ENCODE measurements around the gene COL4A5.

Gene COL4A5

DNA sequence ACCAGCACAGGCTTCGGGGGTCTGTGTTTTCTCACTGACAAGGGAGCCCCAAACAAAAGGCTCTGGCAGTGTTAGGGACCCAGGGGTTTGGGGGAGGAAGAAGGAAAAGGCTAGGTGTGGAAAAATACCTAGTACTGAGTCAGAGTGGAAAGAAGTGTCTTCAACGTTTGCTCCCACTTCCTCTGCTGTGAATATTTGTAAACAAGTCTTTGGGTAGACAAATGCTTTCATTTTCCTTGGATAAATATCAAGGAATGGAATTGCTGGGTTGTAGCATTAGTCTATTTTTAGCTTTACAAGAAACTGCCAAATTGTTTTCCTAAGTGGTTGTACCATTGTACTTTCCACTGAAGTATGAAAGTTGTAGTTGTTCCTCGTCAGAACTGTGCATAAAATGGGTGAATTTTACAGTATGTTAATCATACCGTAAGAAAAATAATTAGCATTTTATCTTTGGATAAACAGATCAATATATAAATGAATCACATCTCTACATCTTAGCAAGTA, 17.4 kb downstream of the COL4A5 start:
- no peaks in the 10 kb centered on the region for H3K36me3 ChIP-seq (ENCODE audit: low read length)
- TF ChIP-seq EZH2phosphoT487 (conservative IDR thresholded peaks at IDR 0.05; ENCODE audit: low read length): no peak
- TF ChIP-seq, protein P1, sequence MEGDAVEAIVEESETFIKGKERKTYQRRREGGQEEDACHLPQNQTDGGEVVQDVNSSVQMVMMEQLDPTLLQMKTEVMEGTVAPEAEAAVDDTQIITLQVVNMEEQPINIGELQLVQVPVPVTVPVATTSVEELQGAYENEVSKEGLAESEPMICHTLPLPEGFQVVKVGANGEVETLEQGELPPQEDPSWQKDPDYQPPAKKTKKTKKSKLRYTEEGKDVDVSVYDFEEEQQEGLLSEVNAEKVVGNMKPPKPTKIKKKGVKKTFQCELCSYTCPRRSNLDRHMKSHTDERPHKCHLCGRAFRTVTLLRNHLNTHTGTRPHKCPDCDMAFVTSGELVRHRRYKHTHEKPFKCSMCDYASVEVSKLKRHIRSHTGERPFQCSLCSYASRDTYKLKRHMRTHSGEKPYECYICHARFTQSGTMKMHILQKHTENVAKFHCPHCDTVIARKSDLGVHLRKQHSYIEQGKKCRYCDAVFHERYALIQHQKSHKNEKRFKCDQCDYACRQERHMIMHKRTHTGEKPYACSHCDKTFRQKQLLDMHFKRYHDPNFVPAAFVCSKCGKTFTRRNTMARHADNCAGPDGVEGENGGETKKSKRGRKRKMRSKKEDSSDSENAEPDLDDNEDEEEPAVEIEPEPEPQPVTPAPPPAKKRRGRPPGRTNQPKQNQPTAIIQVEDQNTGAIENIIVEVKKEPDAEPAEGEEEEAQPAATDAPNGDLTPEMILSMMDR (IDR thresholded peaks at IDR 0.05; ENCODE audit: insufficient read depth, low read length, poor library complexity, severe bottlenecking): no peak
- no peaks in the 10 kb centered on the region for H3K9me2 ChIP-seq (replicated peaks; ENCODE audit: insufficient read depth, low read length)
- no peak overlapping the region for H3K27ac ChIP-seq (ENCODE audit: low read depth, low read length)
- no peaks in the 10 kb centered on the region for H3K9me3 ChIP-seq (ENCODE audit: insufficient read depth, low read length)
- H3K79me2 ChIP-seq (ENCODE audit: insufficient read depth, low read length): no peaks in the 10 kb centered on the region
- H3K9ac ChIP-seq (ENCODE audit: low read length): no peak overlapping the region
- no peaks in the 10 kb centered on the region for H4K20me1 ChIP-seq (ENCODE audit: low read depth, low read length)
- no peak overlapping the region for H2AFZ ChIP-seq (ENCODE audit: low read depth, low read length, severe bottlenecking)
- no peaks in the 10 kb centered on the region for H3K27me3 ChIP-seq (ENCODE audit: low read length)
- H3K4me3 ChIP-seq (ENCODE audit: insufficient read depth, low read length, poor library complexity, severe bottlenecking): no peak overlapping the region
- H3K4me2 ChIP-seq (ENCODE audit: low read depth, low read length, poor library complexity, severe bottlenecking): no peak overlapping the region
- no peaks in the 10 kb centered on the region for H3F3A ChIP-seq (ENCODE audit: insufficient read depth)

- no peaks in the 10 kb centered on the region for H3K79me2 ChIP-seq (ENCODE audit: insufficient read depth, low read length)
- H3K36me3 ChIP-seq (ENCODE audit: low read length): no peaks in the 10 kb centered on the region
- no peak overlapping the region for H3K27ac ChIP-seq (ENCODE audit: low read depth, low read length)
- H3K4me3 ChIP-seq (ENCODE audit: insufficient read depth, low read length, poor library complexity, severe bottlenecking): no peak overlapping the region
- H3K4me2 ChIP-seq (ENCODE audit: low read depth, low read length, poor library complexity, severe bottlenecking): no peak overlapping the region
- H3F3A ChIP-seq (ENCODE audit: insufficient read depth): no peaks in the 10 kb centered on the region
- H3K27me3 ChIP-seq (ENCODE audit: low read length): no peaks in the 10 kb centered on the region
- H3K9me3 ChIP-seq (ENCODE audit: insufficient read depth, low read length): no peaks in the 10 kb centered on the region
- no peak overlapping the region for H3K9ac ChIP-seq (ENCODE audit: low read length)
- no peak for TF ChIP-seq EZH2phosphoT487 (conservative IDR thresholded peaks at IDR 0.05; ENCODE audit: low read length)
- TF ChIP-seq, protein P1 (IDR thresholded peaks at IDR 0.05; ENCODE audit: insufficient read depth, low read length, poor library complexity, severe bottlenecking): no peak
- no peak overlapping the region for H2AFZ ChIP-seq (ENCODE audit: low read depth, low read length, severe bottlenecking)
- H4K20me1 ChIP-seq (ENCODE audit: low read depth, low read length): no peaks in the 10 kb centered on the region
- no peaks in the 10 kb centered on the region for H3K9me2 ChIP-seq (replicated peaks; ENCODE audit: insufficient read depth, low read length)
These were observed 25.0 kb downstream of the COL4A5 start for GRCh38 chrX:108464604-108465003.

GRCh38 chrX:108468486-108468885, 28.8 kb downstream of the COL4A5 start:
- TF ChIP-seq, protein P1 (IDR thresholded peaks at IDR 0.05; ENCODE audit: insufficient read depth, low read length, poor library complexity, severe bottlenecking): no peak
- no peak for TF ChIP-seq EZH2phosphoT487 (conservative IDR thresholded peaks at IDR 0.05; ENCODE audit: low read length)

More at GRCh38 chrX:108468486-108468885, 28.8 kb downstream of the COL4A5 start:
- Histone ChIP-seq H3K4me3 (ENCODE audit: insufficient read depth, low read length, poor library complexity, severe bottlenecking) (no peak overlapping the region), H3K9ac (ENCODE audit: low read length) (no peak overlapping the region), H4K20me1 (ENCODE audit: low read depth, low read length) (no peaks in the 10 kb centered on the region), H3K27ac (ENCODE audit: low read depth, low read length) (no peak overlapping the region), H3K4me2 (ENCODE audit: low read depth, low read length, poor library complexity, severe bottlenecking) (no peak overlapping the region), H3K79me2 (ENCODE audit: insufficient read depth, low read length) (no peaks in the 10 kb centered on the region), H2AFZ (ENCODE audit: low read depth, low read length, severe bottlenecking) (no peak overlapping the region), H3K9me2 (replicated peaks; ENCODE audit: insufficient read depth, low read length) (no peaks in the 10 kb centered on the region), H3F3A (ENCODE audit: insufficient read depth) (no peaks in the 10 kb centered on the region), H3K36me3 (ENCODE audit: low read length) (no peaks in the 10 kb centered on the region), H3K9me3 (ENCODE audit: insufficient read depth, low read length) (no peaks in the 10 kb centered on the region), H3K27me3 (ENCODE audit: low read length) (no peaks in the 10 kb centered on the region)
